ENCODE measurements around the gene MAP3K4.
A peak's percentile ranks its signal among the peaks of the same experiment; 100 is the strongest.

Gene MAP3K4

DNA sequence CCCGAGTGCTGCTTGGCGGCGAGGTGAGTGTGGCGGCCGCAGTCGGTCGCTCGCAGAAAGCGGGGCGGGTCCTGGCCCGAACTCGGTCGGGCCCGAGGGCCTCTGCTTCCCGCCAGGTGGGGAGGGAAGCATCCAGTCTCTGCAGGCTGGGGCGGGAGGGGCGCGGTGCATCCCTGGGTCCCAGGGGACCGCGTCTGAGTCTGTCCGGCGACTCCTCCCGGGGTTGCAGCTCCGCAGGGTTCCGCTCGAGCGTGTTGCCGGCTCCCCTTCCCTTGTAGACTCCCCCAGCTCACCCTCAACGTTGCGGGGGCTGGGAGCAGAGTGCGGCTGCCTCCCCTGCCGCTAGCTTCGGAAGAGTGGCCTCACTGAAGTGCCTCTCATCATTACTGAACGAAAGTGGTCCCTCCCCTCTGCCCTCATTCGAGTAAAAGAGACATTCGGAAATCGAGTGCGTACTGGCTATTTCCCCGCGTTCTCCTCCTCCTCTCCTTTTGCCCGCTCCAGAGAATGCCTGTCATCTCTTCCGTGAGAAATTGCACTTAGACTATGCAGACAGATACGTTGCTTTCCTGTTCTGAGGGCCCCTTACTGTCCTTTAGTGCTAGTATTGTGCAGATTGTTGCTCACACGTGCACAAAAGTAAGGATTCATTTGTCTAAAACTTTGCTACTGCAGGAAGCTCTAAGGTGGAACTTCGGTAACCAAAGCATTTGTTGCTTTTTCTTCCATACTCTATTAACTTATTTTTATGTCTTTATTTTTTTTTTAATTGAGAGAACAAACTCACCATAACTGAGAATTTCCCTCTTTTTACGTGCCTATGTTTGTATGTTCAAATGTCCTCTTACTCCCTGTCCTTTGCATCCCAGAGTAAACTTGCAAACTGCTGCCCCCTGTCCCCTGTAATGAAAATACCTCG, 751 bp downstream of the MAP3K4 start:
- FAIRE-seq (peak; percentile 85), DNase-seq (ENCODE audit: insufficient read length) (peak; percentile 26)
- peak; percentile 44 for TF ChIP-seq POLR2A (IDR thresholded peaks at IDR 0.05; ENCODE audit: low read depth, low read length)
- TF ChIP-seq POLR2AphosphoS5 (IDR thresholded peaks at IDR 0.05; ENCODE audit: low read depth, low read length) = no peak
- TF ChIP-seq TAF1 (IDR thresholded peaks at IDR 0.05; ENCODE audit: borderline replicate concordance, low read depth, low read length) = 0 out of 2 replicates have a peak, but pooled peaks have one; percentile 28

DNA sequence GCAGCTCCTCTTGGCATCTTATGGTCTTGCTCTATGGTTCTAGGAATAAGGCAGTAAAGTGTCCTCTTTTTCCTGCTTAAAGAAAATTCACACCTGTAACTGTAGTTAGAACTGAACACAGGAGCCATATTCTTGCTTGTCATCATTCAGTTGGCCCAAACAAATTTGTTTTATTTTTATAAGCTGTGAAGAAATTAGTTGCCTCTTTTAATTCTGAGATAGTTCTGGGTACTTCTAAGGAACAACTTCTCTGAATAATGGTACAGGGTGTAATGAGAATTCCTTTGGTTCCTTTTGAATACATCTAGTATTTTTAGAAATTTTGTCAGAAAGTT, 1.4 kb downstream of the MAP3K4 start:
- no peak for DNase-seq (ENCODE audit: insufficient read length)
- TF ChIP-seq POLR2A (IDR thresholded peaks at IDR 0.05; ENCODE audit: low read depth, low read length) (no peak), POLR2AphosphoS5 (IDR thresholded peaks at IDR 0.05; ENCODE audit: low read depth, low read length) (no peak), TAF1 (IDR thresholded peaks at IDR 0.05; ENCODE audit: borderline replicate concordance, low read depth, low read length) (no peak)
- no peak for FAIRE-seq

DNA sequence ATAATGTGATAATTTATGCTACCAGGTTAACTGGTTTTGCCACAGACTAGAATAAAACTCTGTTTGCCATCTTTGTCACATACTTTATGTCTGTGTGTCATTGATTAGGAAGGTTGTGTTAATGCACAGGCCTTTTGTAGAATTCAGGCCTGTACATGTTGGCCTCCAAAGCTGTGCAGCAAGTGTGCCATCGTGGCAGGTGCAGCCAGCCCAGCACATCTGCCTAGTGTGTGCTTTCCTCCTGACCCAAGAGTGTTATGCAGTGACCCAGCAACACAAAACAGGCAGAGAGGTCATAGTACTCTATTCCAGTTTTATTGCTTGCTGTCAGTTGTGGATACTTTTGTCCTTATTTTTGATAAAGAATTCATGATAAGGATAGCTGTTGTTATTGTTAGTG, 3.7 kb downstream of the MAP3K4 start:
- peak; percentile 40 for FAIRE-seq
- no peak for DNase-seq (ENCODE audit: insufficient read length)
- TF ChIP-seq POLR2A (IDR thresholded peaks at IDR 0.05; ENCODE audit: low read depth, low read length) (no peak), TAF1 (IDR thresholded peaks at IDR 0.05; ENCODE audit: borderline replicate concordance, low read depth, low read length) (no peak), POLR2AphosphoS5 (IDR thresholded peaks at IDR 0.05; ENCODE audit: low read depth, low read length) (no peak)

DNA sequence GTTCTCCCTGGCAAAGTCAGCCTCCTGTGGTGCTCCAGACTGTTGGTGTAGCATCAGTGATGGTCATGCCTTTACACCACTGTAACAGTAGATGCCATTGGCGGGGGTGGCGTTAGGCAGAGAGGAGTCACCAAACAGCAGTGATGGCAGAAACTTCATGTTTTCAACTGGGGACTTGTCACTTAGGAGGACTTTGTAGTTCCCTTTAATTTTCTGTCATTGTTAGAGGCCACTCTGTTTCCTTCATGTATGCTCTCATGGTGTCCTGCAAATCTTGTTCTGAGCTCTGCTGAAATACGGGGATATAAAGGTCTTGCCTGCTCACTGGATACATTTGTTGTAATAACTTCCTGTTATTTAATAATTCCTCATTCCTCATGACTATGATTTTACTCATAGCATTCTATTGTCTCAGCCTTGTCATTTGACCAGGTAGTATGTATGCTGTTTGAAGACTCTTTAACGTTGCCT, 4.6 kb downstream of the MAP3K4 start:
- FAIRE-seq = peak; percentile 27
- DNase-seq (ENCODE audit: insufficient read length) = no peak
- TF ChIP-seq POLR2A (IDR thresholded peaks at IDR 0.05; ENCODE audit: low read depth, low read length) = no peak
- TF ChIP-seq POLR2AphosphoS5 (IDR thresholded peaks at IDR 0.05; ENCODE audit: low read depth, low read length) = no peak
- TF ChIP-seq TAF1 (IDR thresholded peaks at IDR 0.05; ENCODE audit: borderline replicate concordance, low read depth, low read length) = no peak

DNA sequence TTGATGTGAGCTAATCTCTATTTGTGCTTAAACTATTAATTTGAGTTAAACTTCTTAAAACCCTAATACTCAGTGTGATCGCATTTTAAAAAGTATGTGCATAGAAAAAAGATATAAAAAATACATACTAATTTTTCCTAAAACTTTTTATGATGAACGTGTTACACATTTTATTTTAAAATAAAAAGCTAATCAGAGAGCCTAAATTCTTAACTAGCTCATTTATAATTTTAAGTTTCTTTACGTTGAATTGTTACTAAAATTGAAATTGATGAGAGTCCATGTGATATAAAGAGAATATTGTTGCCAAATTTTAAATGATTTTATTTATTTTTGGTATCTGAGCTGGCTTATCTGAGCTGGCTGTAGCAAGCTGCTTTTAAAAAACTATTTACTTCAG, 6.6 kb downstream of the MAP3K4 start:
- FAIRE-seq = no peak
- TF ChIP-seq POLR2AphosphoS5 (IDR thresholded peaks at IDR 0.05; ENCODE audit: low read depth, low read length) (no peak), POLR2A (IDR thresholded peaks at IDR 0.05; ENCODE audit: low read depth, low read length) (no peak), TAF1 (IDR thresholded peaks at IDR 0.05; ENCODE audit: borderline replicate concordance, low read depth, low read length) (no peak)

DNA sequence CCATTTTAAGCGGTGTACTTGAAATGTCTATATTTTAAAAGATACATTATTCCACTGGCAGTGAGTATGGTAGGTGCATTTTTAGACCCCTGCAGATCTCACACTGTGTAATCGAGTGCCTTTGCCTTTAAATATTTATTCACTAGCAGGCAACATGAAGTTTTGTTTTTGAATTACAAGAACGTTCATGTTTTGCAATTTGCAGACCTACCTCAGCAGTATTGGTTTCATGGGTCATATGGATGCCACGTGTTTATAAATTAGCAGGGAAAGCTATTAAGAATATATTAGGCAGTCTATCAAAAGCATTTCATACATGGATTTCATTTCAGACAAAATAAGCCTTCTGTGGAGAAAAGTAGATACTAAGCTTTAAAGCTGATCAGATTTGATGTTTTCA, 7.2 kb downstream of the MAP3K4 start:
- TF ChIP-seq POLR2A (IDR thresholded peaks at IDR 0.05; ENCODE audit: low read depth, low read length) (no peak), POLR2AphosphoS5 (IDR thresholded peaks at IDR 0.05; ENCODE audit: low read depth, low read length) (no peak), TAF1 (IDR thresholded peaks at IDR 0.05; ENCODE audit: borderline replicate concordance, low read depth, low read length) (no peak)
- FAIRE-seq = no peak
- no peak for DNase-seq (ENCODE audit: insufficient read length)

More for the DNA sequence above, 6.6 kb downstream of the MAP3K4 start:
- DNase-seq (ENCODE audit: insufficient read length) = no peak

DNA sequence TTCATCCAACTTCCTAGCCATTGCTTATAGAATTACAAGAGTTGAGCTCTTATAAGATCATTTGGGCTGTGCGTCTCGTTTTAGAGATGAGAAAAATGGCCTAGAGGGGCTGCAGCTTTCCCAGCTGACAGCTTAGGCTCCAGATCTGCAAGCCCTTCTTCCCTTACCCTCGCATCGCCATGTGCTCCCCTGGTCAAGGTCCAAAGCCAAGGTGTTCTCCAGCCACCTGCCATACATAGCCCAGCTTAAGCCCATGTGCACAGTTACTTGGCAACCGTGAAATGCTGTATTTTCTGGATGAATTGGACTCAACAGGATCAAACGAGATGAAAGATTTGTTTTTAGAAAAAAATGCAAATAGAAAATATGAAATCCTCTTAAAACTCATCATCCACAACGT, 7.9 kb downstream of the MAP3K4 start:
- TF ChIP-seq POLR2AphosphoS5 (IDR thresholded peaks at IDR 0.05; ENCODE audit: low read depth, low read length) (no peak), TAF1 (IDR thresholded peaks at IDR 0.05; ENCODE audit: borderline replicate concordance, low read depth, low read length) (no peak), POLR2A (IDR thresholded peaks at IDR 0.05; ENCODE audit: low read depth, low read length) (no peak)
- FAIRE-seq (no peak), DNase-seq (ENCODE audit: insufficient read length) (no peak)

DNA sequence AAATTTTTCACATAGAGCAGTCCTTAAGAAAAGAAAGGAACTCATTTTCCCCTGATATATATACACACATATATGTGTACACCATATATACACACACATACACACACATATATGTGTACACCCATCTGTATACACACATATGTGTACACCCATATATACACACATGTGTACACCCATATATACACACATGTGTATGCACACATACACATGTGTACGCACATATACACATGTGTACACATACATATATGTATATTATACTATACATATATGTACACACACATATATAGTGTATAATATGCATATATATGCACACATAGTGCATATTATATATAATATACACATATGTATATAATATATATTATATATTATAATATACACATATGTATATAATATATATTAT, 9.1 kb downstream of the MAP3K4 start:
- FAIRE-seq (no peak), DNase-seq (ENCODE audit: insufficient read length) (no peak)
- no peak for TF ChIP-seq POLR2AphosphoS5 (IDR thresholded peaks at IDR 0.05; ENCODE audit: low read depth, low read length)
- TF ChIP-seq POLR2A (IDR thresholded peaks at IDR 0.05; ENCODE audit: low read depth, low read length) = no peak
- no peak for TF ChIP-seq TAF1 (IDR thresholded peaks at IDR 0.05; ENCODE audit: borderline replicate concordance, low read depth, low read length)

DNA sequence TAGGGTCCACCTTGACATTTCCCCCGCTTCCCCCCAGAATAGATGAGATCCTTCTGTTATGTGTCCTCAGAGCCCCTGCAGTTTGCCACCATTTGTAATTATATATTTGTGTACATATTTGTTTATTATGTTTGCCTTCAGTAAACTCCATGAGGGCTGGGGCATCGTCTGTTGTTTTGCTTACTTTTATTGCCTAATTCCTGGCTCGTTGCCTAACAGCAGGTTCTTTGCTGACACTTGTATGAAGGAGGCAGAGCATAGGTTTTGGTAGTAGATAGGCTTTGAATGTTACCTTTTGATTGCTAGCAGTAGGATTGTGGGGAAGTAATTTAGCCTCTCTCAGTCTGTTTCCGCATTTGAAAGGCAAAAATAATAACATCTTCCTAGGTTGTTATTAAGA, 9.9 kb downstream of the MAP3K4 start:
- no peak for TF ChIP-seq POLR2AphosphoS5 (IDR thresholded peaks at IDR 0.05; ENCODE audit: low read depth, low read length)
- no peak for TF ChIP-seq TAF1 (IDR thresholded peaks at IDR 0.05; ENCODE audit: borderline replicate concordance, low read depth, low read length)
- TF ChIP-seq POLR2A (IDR thresholded peaks at IDR 0.05; ENCODE audit: low read depth, low read length) = no peak
- DNase-seq (ENCODE audit: insufficient read length) = no peak
- no peak for FAIRE-seq

DNA sequence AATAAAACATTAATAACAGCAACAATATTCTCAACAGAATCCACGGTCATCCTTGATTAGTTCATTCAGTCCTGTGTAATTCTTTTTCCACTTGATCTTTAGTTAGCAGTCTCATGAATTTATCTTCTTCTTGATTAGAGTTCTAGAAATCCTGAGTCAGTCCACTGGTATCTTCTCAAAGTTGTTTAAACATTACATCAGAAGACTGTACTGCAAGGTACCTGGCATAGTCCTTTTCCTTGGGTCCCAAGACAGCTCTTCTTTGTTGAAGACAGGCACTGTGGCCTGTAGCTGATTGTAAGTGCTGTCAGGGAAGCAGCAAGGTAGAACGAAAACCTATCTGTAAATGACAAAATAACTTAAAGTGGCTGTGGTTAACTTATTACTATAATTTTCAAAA, 11.8 kb downstream of the MAP3K4 start:
- TF ChIP-seq POLR2A (IDR thresholded peaks at IDR 0.05; ENCODE audit: low read depth, low read length) (no peak), POLR2AphosphoS5 (IDR thresholded peaks at IDR 0.05; ENCODE audit: low read depth, low read length) (no peak), TAF1 (IDR thresholded peaks at IDR 0.05; ENCODE audit: borderline replicate concordance, low read depth, low read length) (no peak)
- DNase-seq (ENCODE audit: insufficient read length) (no peak), FAIRE-seq (peak; percentile 24)

DNA sequence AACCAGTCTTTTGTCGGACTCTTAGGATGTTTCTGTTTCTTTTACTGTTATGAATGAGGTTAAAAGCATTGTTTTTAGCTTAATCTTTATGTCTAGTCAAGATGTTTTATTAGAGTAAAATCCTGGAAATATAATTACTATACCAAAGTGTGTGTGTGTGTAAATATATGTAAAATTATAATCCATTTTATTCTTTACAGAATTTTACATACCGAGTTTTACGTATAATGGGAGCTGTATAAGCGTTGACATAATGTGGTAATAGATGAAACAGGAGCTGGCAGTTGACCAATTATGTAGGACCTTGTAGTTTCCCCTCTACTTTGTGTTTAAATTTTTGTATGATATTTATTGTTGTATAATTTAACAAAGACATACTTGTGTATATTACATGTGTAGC, 16.7 kb downstream of the MAP3K4 start:
- FAIRE-seq = no peak
- no peak for DNase-seq (ENCODE audit: insufficient read length)
- TF ChIP-seq POLR2AphosphoS5 (IDR thresholded peaks at IDR 0.05; ENCODE audit: low read depth, low read length) (no peak), POLR2A (IDR thresholded peaks at IDR 0.05; ENCODE audit: low read depth, low read length) (no peak), TAF1 (IDR thresholded peaks at IDR 0.05; ENCODE audit: borderline replicate concordance, low read depth, low read length) (no peak)

DNA sequence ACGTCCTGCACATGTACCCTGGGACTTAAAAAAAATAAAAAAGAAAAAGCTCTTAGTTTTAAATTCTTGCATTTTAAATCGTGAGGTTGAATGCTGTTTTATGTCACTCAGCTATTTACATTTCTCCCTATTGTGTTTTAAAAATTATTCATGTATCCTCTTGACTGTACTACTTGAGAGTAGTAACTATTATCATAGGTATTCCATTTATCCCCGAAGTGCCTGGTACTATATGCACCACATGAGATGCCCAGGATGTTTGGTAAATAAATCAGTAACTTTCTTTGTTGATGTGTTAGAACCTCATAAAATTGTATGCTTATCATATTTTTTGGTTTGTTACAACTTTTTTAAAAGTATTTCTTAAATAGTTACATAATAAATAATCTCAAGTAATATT, 18.4 kb downstream of the MAP3K4 start:
- no peak for FAIRE-seq
- TF ChIP-seq TAF1 (IDR thresholded peaks at IDR 0.05; ENCODE audit: borderline replicate concordance, low read depth, low read length) (no peak), POLR2A (IDR thresholded peaks at IDR 0.05; ENCODE audit: low read depth, low read length) (no peak), POLR2AphosphoS5 (IDR thresholded peaks at IDR 0.05; ENCODE audit: low read depth, low read length) (no peak)

More for the DNA sequence above, 18.4 kb downstream of the MAP3K4 start:
- no peak for DNase-seq (ENCODE audit: insufficient read length)

Measured in GM12892 (cell line).